Neutrophil (primary cell): Measurements from ENCODE around the gene MYMK.

ENCODE experiments used
- H3K27ac ChIP-seq: fragments of 200-600 bp; sonication (generic); 2 replicates; pipeline ENCODE4 v1.5.1; 2016; ENCODE audit warnings: mild to moderate bottlenecking, moderate library complexity
- H3K27me3 ChIP-seq: fragments of 200-600 bp; sonication (generic); 2 replicates; pipeline ENCODE4 v1.6.0; 2016; ENCODE audit warnings: mild to moderate bottlenecking
- H3K36me3 ChIP-seq: fragments of 200-600 bp; sonication (generic); 2 replicates; pipeline ENCODE4 v1.5.1; 2017
- H3K4me1 ChIP-seq, 2 experiments: fragments of 200-600 bp in 1 of 2; sonication (generic) in 1 of 2; 1 replicate in 1 of 2; 2 replicates in 1 of 2; pipeline versions ENCODE4 v1.5.1 to v1.6.1; 2013 to 2016; ENCODE audit warnings: low read depth in 1 of 2, low read length in 1 of 2, mild to moderate bottlenecking in 1 of 2, moderate library complexity in 1 of 2; ENCODE audit not compliant: control insufficient read depth in 1 of 2, insufficient read depth in 1 of 2
- H3K4me3 ChIP-seq, 2 experiments: fragments of 200-600 bp in 1 of 2; sonication (generic) in 1 of 2; 1 replicate in 1 of 2; 2 replicates in 1 of 2; pipeline ENCODE4 v1.5.1; 2013 to 2016; ENCODE audit warnings: low read depth in 1 of 2, low read length in 1 of 2, mild to moderate bottlenecking in 1 of 2, moderate library complexity in 1 of 2
- H3K9me3 ChIP-seq: fragments of 200-600 bp; sonication (generic); 2 replicates; pipeline ENCODE4 v1.5.1; 2016
- TF ChIP-seq, protein P1 (sequence below): fragments of 200-600 bp; sonication (generic); IDR thresholded peaks from 2 replicates; pipeline ENCODE4 v1.5.1; 2016; ENCODE audit warnings: antibody characterized with exemption

The MYMK gene

DNA sequence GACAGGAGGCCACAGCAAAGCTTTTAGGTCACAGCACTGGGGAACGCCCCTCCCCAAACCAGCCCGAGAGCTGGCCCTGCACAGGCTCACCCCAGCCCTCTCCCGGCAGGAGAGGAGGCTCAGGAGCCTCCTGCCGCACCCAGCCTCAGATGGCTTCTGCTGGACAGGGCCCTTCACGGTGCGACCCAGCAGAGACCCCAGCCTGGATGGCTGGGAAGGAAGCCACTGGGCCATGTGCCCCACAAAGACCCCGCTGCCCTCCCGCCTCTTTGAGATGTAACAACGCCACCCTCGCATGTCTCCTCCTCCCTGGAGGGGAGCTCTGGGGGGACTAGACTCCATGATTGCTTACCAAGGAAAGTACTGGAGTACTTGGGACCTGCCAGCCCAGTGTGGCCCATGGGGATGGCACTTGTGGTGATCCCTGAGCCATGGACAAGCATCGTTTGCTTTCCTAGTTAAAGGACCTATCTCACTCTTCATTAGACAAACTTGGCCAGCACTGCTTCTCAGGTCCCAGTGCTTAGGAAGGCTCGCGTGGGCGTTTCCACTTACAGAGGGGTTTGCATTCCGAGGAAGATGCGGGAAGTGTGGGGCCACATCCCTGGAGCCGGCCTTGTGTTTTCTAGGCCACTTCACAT is 9.0 kb downstream of the MYMK start:
- Histone ChIP-seq H3K4me3 (no peak overlapping the region), H3K9me3 (no peaks in the 10 kb centered on the region), H3K36me3 (no peaks in the 10 kb centered on the region), H3K27ac (no peak overlapping the region), H3K4me1 (no peaks in the 10 kb centered on the region), H3K27me3 (peaks cover 2% of the 10 kb centered on the region)
- TF ChIP-seq, protein P1, sequence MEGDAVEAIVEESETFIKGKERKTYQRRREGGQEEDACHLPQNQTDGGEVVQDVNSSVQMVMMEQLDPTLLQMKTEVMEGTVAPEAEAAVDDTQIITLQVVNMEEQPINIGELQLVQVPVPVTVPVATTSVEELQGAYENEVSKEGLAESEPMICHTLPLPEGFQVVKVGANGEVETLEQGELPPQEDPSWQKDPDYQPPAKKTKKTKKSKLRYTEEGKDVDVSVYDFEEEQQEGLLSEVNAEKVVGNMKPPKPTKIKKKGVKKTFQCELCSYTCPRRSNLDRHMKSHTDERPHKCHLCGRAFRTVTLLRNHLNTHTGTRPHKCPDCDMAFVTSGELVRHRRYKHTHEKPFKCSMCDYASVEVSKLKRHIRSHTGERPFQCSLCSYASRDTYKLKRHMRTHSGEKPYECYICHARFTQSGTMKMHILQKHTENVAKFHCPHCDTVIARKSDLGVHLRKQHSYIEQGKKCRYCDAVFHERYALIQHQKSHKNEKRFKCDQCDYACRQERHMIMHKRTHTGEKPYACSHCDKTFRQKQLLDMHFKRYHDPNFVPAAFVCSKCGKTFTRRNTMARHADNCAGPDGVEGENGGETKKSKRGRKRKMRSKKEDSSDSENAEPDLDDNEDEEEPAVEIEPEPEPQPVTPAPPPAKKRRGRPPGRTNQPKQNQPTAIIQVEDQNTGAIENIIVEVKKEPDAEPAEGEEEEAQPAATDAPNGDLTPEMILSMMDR = no peak

DNA sequence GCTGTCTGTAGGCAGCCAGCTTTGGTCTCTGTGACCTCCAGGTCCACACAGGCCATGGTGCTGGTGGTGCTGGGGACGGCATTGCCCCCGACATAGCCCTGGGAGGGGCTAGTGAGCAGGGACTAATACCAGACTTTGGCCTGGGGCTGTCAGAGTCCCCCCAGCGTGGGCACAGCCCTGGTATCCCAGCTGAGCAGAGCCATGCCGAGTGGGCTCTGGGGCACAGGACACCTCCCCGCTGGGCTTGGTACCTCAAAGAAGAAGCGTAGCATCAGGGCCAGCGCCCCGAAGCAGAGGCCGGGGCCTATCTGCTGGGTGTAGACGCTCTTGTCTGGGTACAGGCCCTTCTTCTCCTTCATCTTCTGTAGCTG is 9.5 kb downstream of the MYMK start:
- peaks cover 7% of the 10 kb centered on the region for H3K27me3 ChIP-seq
- H3K27ac ChIP-seq = no peak overlapping the region
- H3K36me3 ChIP-seq = no peaks in the 10 kb centered on the region
- H3K4me3 ChIP-seq = no peak overlapping the region
- TF ChIP-seq, protein P1 = no peak
- H3K4me1 ChIP-seq = no peaks in the 10 kb centered on the region
- H3K9me3 ChIP-seq = no peaks in the 10 kb centered on the region

DNA sequence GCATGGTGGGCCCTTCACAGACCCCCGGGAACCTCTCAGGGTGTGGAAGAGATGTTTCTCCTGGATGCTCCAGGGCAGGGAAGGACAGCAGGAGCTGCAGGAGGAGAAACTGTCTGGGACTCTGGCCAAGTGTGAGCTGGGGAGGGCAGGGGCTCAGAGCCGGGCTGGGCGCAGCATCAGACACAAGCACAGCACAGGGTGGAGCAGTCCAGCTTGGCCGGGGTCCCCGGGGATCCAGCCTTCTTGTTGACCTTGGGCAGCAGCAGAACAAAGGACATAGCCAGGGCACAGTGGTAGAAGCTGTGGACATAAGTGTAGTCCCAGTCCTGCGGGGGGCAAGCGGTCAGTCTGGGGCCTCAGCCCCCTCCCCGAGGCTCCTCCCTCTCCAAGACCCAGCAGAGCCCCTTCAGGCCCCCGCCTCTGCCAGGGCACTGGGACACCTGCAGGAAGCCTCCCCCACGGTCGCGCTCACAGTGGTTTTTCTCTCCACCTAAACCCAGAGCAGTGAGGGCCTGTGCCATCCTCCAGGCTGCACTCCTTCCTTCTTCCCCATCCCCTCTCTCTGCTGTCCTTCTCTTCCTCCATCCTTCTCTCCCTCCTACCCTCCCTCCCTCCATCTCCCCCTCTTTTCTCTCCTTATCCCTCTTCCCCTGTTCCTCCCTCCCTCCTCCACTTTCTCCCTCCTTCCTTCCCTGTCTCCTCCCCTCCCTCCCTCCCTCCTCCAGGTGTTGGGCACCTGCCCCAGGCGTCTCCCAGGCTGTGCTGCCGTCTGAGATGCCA is 10.1 kb downstream of the MYMK start:
- Histone ChIP-seq H3K27me3 (peaks cover 13% of the 10 kb centered on the region), H3K9me3 (no peaks in the 10 kb centered on the region), H3K36me3 (no peaks in the 10 kb centered on the region), H3K4me3 (no peak overlapping the region), H3K27ac (no peak overlapping the region), H3K4me1 (no peaks in the 10 kb centered on the region)
- TF ChIP-seq, protein P1 = no peak

DNA sequence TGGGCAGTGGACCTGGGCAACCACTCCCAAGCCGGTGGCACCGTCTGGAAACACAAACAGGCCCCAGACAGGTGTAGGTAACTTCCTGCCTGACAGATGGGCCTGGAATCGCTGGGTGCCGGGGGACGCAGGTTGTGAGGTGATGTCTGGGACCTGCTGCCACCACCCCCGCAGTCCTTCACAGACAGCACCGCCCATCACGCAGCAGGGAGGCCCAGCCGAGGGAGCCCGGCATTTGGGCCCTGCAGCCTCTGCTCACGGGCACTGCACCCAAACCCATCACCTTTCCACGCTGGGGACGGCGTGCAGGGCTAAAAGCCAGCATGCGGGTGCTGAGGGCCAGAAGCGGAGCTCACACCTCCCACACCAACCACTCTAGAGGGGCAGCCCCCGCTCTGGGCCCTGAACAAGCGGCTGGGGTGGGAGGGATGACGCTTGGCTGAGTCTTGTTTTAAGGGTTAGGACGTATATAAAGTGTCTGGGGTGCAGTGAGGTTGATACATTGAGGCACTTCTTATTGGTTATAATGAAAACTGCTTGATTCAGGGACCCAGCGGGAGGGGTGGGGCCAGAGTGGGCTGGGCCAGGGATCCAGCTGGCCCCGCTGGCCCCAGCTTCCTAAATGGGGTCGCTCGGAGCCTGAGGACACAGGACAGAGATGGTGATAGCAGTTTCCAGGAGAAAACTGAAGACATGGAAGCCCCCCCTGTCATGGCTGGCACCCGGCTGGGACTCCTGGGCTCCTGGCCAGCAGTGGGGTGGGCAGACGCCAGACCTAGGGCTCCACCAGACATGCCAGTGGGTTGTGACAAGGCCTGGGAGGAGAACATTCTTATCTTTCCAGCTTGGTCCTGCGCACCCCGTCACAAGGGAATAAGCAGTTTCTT is 11.3 kb downstream of the MYMK start:
- H3K27me3 ChIP-seq = peaks cover 25% of the 10 kb centered on the region
- H3K9me3 ChIP-seq = no peaks in the 10 kb centered on the region
- H3K4me3 ChIP-seq = no peak overlapping the region
- no peaks in the 10 kb centered on the region for H3K36me3 ChIP-seq
- no peaks in the 10 kb centered on the region for H3K4me1 ChIP-seq
- TF ChIP-seq, protein P1 = no peak
- H3K27ac ChIP-seq = no peak overlapping the region

DNA sequence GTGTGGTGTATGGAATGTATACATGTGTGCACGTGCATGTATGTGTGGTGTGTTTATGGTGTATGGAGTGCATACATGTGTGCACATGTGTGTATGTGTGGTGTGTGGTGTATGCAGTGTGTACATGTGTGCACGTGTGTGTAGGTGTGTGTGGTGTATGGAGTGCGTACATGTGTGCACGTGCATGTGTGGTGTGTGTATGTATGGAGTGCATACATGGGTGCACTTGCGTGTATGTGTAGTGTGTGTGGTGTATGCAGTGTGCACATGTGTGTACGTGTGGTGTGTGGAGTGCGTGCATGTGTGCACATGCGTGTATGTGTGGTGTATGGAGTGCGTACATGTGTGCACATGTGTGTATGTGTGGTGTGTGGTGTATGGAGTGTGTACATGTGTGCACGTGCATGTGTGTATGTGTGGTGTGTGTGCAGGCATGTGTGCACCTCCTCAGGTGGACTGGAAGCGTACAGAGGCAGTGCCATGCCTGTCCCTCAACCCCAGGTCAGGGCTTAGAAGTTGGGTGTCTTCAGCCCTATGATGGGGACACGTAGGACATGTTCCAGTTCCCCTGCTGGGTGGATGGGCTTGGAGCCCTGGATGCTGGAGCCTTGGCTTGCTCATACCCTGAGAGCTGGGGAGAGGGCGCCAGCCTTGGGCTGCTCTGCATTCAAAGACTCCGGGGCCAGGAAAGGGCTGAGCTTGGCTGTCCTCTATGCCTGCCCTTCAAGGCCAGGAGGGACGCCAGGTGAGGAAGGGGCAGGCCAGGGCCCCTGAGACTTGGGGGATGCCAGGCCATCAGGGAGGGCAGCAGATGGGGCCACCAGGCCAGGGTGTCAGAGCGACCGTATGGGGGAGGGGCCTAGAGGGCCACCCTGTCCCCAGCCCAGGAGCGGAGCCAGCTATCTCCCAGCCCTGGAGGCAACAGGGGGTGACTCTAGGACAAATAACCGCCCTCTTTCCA is 12.2 kb downstream of the MYMK start:
- no peaks in the 10 kb centered on the region for H3K36me3 ChIP-seq
- H3K4me3 ChIP-seq = no peak overlapping the region
- peaks cover 34% of the 10 kb centered on the region for H3K27me3 ChIP-seq
- TF ChIP-seq, protein P1 = no peak
- H3K9me3 ChIP-seq = no peaks in the 10 kb centered on the region
- no peaks in the 10 kb centered on the region for H3K4me1 ChIP-seq
- no peak overlapping the region for H3K27ac ChIP-seq
